Measurements from ENCODE around the gene IL25. TPM values are rescaled to one million over a fixed set of nuclear protein-coding genes. Genes with fewer than 3 reads are reported as not detected.

Gene IL25
- polyA plus RNA-seq, 1 of the 3 experiments (the other 2 are of a cell fraction), result not detected

DNA sequence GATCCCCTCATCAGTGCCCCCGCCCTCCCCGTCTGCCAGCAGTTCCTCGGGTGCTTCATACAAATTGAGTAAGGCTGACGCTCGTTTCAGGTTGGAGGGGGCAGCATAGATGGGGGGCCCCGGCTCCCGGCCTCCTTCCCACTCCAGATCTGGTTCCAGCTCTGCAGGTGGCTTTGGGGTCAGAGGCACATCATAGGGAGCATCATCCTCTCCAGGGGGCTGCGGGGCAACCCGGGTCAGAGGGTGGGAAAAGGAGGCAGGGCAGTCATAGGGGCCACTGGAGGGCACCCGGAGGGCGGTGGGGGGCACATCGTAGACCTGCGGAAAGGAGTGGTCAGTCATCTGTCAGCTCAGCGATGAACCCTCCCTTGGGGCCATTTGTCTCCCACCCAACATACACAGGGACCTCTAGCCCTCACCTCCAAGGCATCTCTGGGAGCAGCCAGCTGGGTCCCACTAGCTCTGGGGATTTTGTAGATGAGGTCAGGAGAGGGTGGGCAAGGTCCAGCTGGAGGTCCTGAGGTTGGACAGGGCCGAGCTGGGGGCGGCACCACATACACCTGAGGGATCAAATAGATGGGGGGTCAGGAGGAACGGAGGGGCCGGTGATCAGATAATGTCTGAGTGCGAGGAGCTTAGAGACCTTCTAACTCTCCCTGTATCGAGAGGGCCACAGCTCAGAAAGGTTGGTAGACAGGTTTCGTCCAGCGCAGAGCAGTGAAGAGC lies 12.7 kb upstream of the IL25 start:
- POLR2A ChIA-PET, result interaction anchor here (1.1 to 1.2 kb wide), 3 partner anchors 33 to 58 kb away, joined by 4 read pairs; partner anchors contain the start of gene PABPN1
- Histone ChIP-seq H3K27ac (ENCODE audit: low read depth in 2 of 2, low read length in 1 of 2) (no peak overlapping the region), H3K36me3 (replicated peaks in 1 of 2; ENCODE audit: control insufficient read depth in 1 of 2, insufficient read depth in 2 of 2, low read length in 1 of 2) (peaks cover 0 to 2% of the 10 kb centered on the region in 2 experiments), H3K4me2 (no peak overlapping the region), H2AFZ (ENCODE audit: low read depth) (no peak overlapping the region), H3K9me3 (no peaks in the 10 kb centered on the region), H3F3A (replicated peaks; ENCODE audit: insufficient read depth) (no peaks in the 10 kb centered on the region), H3K9ac (no peak overlapping the region), H3K79me2 (ENCODE audit: insufficient read depth) (peaks cover 6% of the 10 kb centered on the region; the same call in 1 of the 2 replicates), H3K9me2 (no peaks in the 10 kb centered on the region), H3K4me3 (ENCODE audit: low read depth in 2 of 2, low read length in 1 of 2) (no peak overlapping the region), H3K4me1 (ENCODE audit: control insufficient read depth in 1 of 2, insufficient read depth in 2 of 2, low read depth in 1 of 2, low read length in 1 of 2) (peaks cover 0 to 8% of the 10 kb centered on the region in 2 experiments; a peak in 2 of 4 replicates), H3K27me3 (ENCODE audit: insufficient read depth) (no peaks in the 10 kb centered on the region), H4K20me1 (ENCODE audit: insufficient read depth) (no peaks in the 10 kb centered on the region)
- 83% methylated on average over 19 of the region's 22 CpGs for WGBS (ENCODE audit: low lambda C conversion rate)
- CTCF ChIA-PET, result interaction anchor here (1.0 to 6.4 kb wide), 6 partner anchors 14 to 38 kb away, joined by 3 to 42 read pairs (median 6); no protein-coding TSS in a partner anchor
- TF ChIP-seq FOSL2 (IDR thresholded peaks at IDR 0.05; ENCODE audit: borderline replicate concordance, low read depth) (no peak), SMC3 (IDR thresholded peaks at IDR 0.05; ENCODE audit: low read depth, low read length) (no peak), TAF1 (IDR thresholded peaks at IDR 0.05; ENCODE audit: borderline replicate concordance, low read depth, low read length) (no peak), NFIC (IDR thresholded peaks at IDR 0.05; ENCODE audit: borderline replicate concordance) (no peak), YY1 (IDR thresholded peaks at IDR 0.05; ENCODE audit: low read depth) (no peak), RXRA (IDR thresholded peaks at IDR 0.05; ENCODE audit: borderline replicate concordance, low read depth) (no peak), POLR2AphosphoS5 (IDR thresholded peaks at IDR 0.05; ENCODE audit: low read depth, low read length) (no peak), EP300 (IDR thresholded peaks at IDR 0.05; ENCODE audit: borderline replicate concordance in 1 of 2, low read depth in 1 of 2, low read length in 1 of 2) (no peak), EZH2phosphoT487 (IDR thresholded peaks at IDR 0.05; ENCODE audit: borderline replicate concordance, low read depth) (no peak), RFX5 (IDR thresholded peaks at IDR 0.05; ENCODE audit: low read length) (no peak), CHD2 (IDR thresholded peaks at IDR 0.05; ENCODE audit: low read length, partially characterized antibody) (no peak), GATA2 (CRISPR knock-in tag; IDR thresholded peaks at IDR 0.05) (no peak), GABPA (IDR thresholded peaks at IDR 0.05; ENCODE audit: low read depth) (no peak)
- TF ChIP-seq, protein P1, sequence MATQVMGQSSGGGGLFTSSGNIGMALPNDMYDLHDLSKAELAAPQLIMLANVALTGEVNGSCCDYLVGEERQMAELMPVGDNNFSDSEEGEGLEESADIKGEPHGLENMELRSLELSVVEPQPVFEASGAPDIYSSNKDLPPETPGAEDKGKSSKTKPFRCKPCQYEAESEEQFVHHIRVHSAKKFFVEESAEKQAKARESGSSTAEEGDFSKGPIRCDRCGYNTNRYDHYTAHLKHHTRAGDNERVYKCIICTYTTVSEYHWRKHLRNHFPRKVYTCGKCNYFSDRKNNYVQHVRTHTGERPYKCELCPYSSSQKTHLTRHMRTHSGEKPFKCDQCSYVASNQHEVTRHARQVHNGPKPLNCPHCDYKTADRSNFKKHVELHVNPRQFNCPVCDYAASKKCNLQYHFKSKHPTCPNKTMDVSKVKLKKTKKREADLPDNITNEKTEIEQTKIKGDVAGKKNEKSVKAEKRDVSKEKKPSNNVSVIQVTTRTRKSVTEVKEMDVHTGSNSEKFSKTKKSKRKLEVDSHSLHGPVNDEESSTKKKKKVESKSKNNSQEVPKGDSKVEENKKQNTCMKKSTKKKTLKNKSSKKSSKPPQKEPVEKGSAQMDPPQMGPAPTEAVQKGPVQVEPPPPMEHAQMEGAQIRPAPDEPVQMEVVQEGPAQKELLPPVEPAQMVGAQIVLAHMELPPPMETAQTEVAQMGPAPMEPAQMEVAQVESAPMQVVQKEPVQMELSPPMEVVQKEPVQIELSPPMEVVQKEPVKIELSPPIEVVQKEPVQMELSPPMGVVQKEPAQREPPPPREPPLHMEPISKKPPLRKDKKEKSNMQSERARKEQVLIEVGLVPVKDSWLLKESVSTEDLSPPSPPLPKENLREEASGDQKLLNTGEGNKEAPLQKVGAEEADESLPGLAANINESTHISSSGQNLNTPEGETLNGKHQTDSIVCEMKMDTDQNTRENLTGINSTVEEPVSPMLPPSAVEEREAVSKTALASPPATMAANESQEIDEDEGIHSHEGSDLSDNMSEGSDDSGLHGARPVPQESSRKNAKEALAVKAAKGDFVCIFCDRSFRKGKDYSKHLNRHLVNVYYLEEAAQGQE (IDR thresholded peaks at IDR 0.05; ENCODE audit: low read depth, low read length), result no peak
- TF ChIP-seq, protein P2, sequence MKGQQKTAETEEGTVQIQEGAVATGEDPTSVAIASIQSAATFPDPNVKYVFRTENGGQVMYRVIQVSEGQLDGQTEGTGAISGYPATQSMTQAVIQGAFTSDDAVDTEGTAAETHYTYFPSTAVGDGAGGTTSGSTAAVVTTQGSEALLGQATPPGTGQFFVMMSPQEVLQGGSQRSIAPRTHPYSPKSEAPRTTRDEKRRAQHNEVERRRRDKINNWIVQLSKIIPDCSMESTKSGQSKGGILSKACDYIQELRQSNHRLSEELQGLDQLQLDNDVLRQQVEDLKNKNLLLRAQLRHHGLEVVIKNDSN (IDR thresholded peaks at IDR 0.05; ENCODE audit: borderline replicate concordance, low read depth), result no peak
- TF ChIP-seq, protein P3, sequence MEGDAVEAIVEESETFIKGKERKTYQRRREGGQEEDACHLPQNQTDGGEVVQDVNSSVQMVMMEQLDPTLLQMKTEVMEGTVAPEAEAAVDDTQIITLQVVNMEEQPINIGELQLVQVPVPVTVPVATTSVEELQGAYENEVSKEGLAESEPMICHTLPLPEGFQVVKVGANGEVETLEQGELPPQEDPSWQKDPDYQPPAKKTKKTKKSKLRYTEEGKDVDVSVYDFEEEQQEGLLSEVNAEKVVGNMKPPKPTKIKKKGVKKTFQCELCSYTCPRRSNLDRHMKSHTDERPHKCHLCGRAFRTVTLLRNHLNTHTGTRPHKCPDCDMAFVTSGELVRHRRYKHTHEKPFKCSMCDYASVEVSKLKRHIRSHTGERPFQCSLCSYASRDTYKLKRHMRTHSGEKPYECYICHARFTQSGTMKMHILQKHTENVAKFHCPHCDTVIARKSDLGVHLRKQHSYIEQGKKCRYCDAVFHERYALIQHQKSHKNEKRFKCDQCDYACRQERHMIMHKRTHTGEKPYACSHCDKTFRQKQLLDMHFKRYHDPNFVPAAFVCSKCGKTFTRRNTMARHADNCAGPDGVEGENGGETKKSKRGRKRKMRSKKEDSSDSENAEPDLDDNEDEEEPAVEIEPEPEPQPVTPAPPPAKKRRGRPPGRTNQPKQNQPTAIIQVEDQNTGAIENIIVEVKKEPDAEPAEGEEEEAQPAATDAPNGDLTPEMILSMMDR (IDR thresholded peaks at IDR 0.05), result no peak
- TF ChIP-seq, protein P4, sequence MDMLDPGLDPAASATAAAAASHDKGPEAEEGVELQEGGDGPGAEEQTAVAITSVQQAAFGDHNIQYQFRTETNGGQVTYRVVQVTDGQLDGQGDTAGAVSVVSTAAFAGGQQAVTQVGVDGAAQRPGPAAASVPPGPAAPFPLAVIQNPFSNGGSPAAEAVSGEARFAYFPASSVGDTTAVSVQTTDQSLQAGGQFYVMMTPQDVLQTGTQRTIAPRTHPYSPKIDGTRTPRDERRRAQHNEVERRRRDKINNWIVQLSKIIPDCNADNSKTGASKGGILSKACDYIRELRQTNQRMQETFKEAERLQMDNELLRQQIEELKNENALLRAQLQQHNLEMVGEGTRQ (IDR thresholded peaks at IDR 0.05; ENCODE audit: borderline replicate concordance, low read depth, low read length), result no peak
- no peak for DNase-seq
